Astrocyte of the spinal cord (primary cell): ENCODE data around the gene PREP.

Experiments used
- DNase-seq: peaks from one replicate; pipeline ENCODE4 v3.0.0; 2011; ENCODE audit warnings: low read depth, low spot score
- H3K4me3 ChIP-seq: 2 replicates; pipeline ENCODE4 v1.5.1; 2011; ENCODE audit warnings: low read depth, mild to moderate bottlenecking, low read length, moderate library complexity
- CTCF ChIP-seq: IDR thresholded peaks from 2 replicates; pipeline ENCODE4 v1.5.1; 2012; ENCODE audit warnings: low read depth, mild to moderate bottlenecking, low read length, inconsistent platforms
- in situ Hi-C: cut with HindIII; loops from 2 replicates; pipeline ENCODE4 v1.10.0; 2017; ENCODE audit warnings: low sequenced_read_pairs

The PREP gene

GRCh38 chr6:105275542-105275941 lies 127.3 kb downstream of the PREP start:
- no peak for TF ChIP-seq CTCF
- in situ Hi-C loops: no loop called here
- no peak overlapping the region for H3K4me3 ChIP-seq
- DNase-seq: no peak

GRCh38 chr6:105274678-105275077 lies 128.2 kb downstream of the PREP start:
- no peak for DNase-seq
- in situ Hi-C loops: no loop called here
- H3K4me3 ChIP-seq: no peak overlapping the region
- TF ChIP-seq CTCF: no peak

GRCh38 chr6:105273589-105273988 lies 129.3 kb downstream of the PREP start:
- H3K4me3 ChIP-seq: no peak overlapping the region
- DNase-seq: no peak
- in situ Hi-C loops: no loop called here
- TF ChIP-seq CTCF: no peak

- TF ChIP-seq CTCF: no peak
- no peak overlapping the region for H3K4me3 ChIP-seq
- in situ Hi-C loops: no loop called here
- DNase-seq: peak; percentile 22
Observed at GRCh38 chr6:105272786-105273185, 130.1 kb downstream of the PREP start.

GRCh38 chr6:105270511-105270910 lies 132.4 kb downstream of the PREP start:
- in situ Hi-C loops: no loop called here
- peak; percentile 46 for DNase-seq
- no peak overlapping the region for H3K4me3 ChIP-seq
- TF ChIP-seq CTCF: no peak

GRCh38 chr6:105269390-105269789 lies 133.5 kb downstream of the PREP start:
- TF ChIP-seq CTCF: no peak
- DNase-seq: no peak
- in situ Hi-C loops: no loop called here
- no peak overlapping the region for H3K4me3 ChIP-seq
